ENCODE data around the gene TMEM233. TPM values are rescaled to one million over a fixed set of nuclear protein-coding genes. Genes with fewer than 3 reads are reported as not detected.

TMEM233 gene
- polyA plus RNA-seq, 2 of the 4 experiments (the other 2 are of a cell fraction): not detected

GRCh38 chr12:119682639-119683252 lies 89.2 kb downstream of the TMEM233 start:
- H3K4me2 ChIP-seq: no peak overlapping the region
- H3K4me3 ChIP-seq: no peak overlapping the region
- peaks cover 14% of the 10 kb centered on the region; the same call in 1 of the 3 replicates for H3K4me1 ChIP-seq
- 98% methylated on average over 3 of the region's 3 CpGs for WGBS (ENCODE audit: missing lambda C conversion rate)
- no peak for TF ChIP-seq CTCF (IDR thresholded peaks at IDR 0.05)
- no peak for TF ChIP-seq POLR2AphosphoS2 (conservative IDR thresholded peaks at IDR 0.05; ENCODE audit: low read length)
- TF ChIP-seq ESRRA (IDR thresholded peaks at IDR 0.05; ENCODE audit: borderline replicate concordance, low read length): no peak
- TF ChIP-seq HDAC2 (IDR thresholded peaks at IDR 0.05): no peak
- no peak for TF ChIP-seq CHD4 (IDR thresholded peaks at IDR 0.05; ENCODE audit: borderline replicate concordance)
- no peak for TF ChIP-seq NPAS2 (CRISPR knock-in tag; IDR thresholded peaks at IDR 0.05; ENCODE audit: borderline replicate concordance)
- TF ChIP-seq HES2 (IDR thresholded peaks at IDR 0.05): no peak
- no peak for TF ChIP-seq FOSL2 (IDR thresholded peaks at IDR 0.05)
- TF ChIP-seq FOSL2 (CRISPR knock-in tag; IDR thresholded peaks at IDR 0.05): no peak
- no peak for TF ChIP-seq SMC3 (IDR thresholded peaks at IDR 0.05)
- TF ChIP-seq KDM1A (IDR thresholded peaks at IDR 0.05; ENCODE audit: low read depth): no peak
- no peak for TF ChIP-seq TFCP2L1 (CRISPR knock-in tag; IDR thresholded peaks at IDR 0.05)
- TF ChIP-seq SREBF2 (IDR thresholded peaks at IDR 0.05): no peak
- no peak for TF ChIP-seq EHMT2 (IDR thresholded peaks at IDR 0.05; ENCODE audit: low read depth)
- no peak for TF ChIP-seq ELK1 (IDR thresholded peaks at IDR 0.05; ENCODE audit: low read depth, low read length)
- TF ChIP-seq RFX5 (IDR thresholded peaks at IDR 0.05): no peak
- TF ChIP-seq ZSCAN20 (CRISPR knock-in tag; IDR thresholded peaks at IDR 0.05): no peak
- TF ChIP-seq FOSB (CRISPR knock-in tag; IDR thresholded peaks at IDR 0.05): no peak
- no peak for TF ChIP-seq MAX (IDR thresholded peaks at IDR 0.05)
- no peak for TF ChIP-seq JUNB (IDR thresholded peaks at IDR 0.05)
- H3K9me3 ChIP-seq: no peaks in the 10 kb centered on the region
- ATAC-seq: 0 out of 6 replicates have a peak, but pooled peaks of 1 of the 2 experiments have one; percentile 7
- no peak for FAIRE-seq
- POLR2A ChIA-PET: interaction anchor here (0.7 kb wide), 1 partner anchor 18 kb away, joined by 3 read pairs; no protein-coding TSS in a partner anchor
- CTCF ChIA-PET: interaction anchor here (1.1 to 2.3 kb wide), 3 partner anchors 13 to 17 kb away, joined by 3 to 11 read pairs (median 6); partner anchors contain the start of gene PRKAB1
- no peak overlapping the region for H3K27ac ChIP-seq
- DNase-seq (ENCODE audit: low read depth in 1 of 2, low spot score in 1 of 2): no peak

- ChIA-PET POLR2A (no interaction called here), CTCF (interaction anchor here (0.6 to 1.1 kb wide), 2 partner anchors 10 to 16 kb away, joined by 3 read pairs; no protein-coding TSS in a partner anchor)
- 91% methylated on average over 6 of the region's 6 CpGs for WGBS (ENCODE audit: missing lambda C conversion rate)
- ATAC-seq (no peak), DNase-seq (ENCODE audit: low read depth in 1 of 2, low spot score in 1 of 2) (no peak), FAIRE-seq (no peak)
- peaks cover 14% of the 10 kb centered on the region; the same call in 1 of the 3 replicates for H3K4me1 ChIP-seq
- H3K4me3 ChIP-seq: no peak overlapping the region
- no peak overlapping the region for H3K27ac ChIP-seq
- H3K4me2 ChIP-seq: no peak overlapping the region
- H3K9me3 ChIP-seq: no peaks in the 10 kb centered on the region
- TF ChIP-seq CHD4 (IDR thresholded peaks at IDR 0.05; ENCODE audit: borderline replicate concordance): no peak
- TF ChIP-seq NFE2L2 (conservative IDR thresholded peaks at IDR 0.05; ENCODE audit: low read length): no peak
- TF ChIP-seq PHF8 (IDR thresholded peaks at IDR 0.05; ENCODE audit: borderline replicate concordance, low read depth): no peak
- no peak for TF ChIP-seq EHF (CRISPR knock-in tag; IDR thresholded peaks at IDR 0.05)
- no peak for TF ChIP-seq RNF2 (IDR thresholded peaks at IDR 0.05; ENCODE audit: borderline replicate concordance, low read depth)
- TF ChIP-seq POLR2AphosphoS2 (conservative IDR thresholded peaks at IDR 0.05; ENCODE audit: low read length): no peak
- no peak for TF ChIP-seq RARB (CRISPR knock-in tag; IDR thresholded peaks at IDR 0.05)
- TF ChIP-seq RCOR1 (IDR thresholded peaks at IDR 0.05; ENCODE audit: low read depth, low read length): no peak
- no peak for TF ChIP-seq ELK1 (IDR thresholded peaks at IDR 0.05; ENCODE audit: low read depth, low read length)
- no peak for TF ChIP-seq REST (IDR thresholded peaks at IDR 0.05)
- TF ChIP-seq USF2 (IDR thresholded peaks at IDR 0.05): no peak
- TF ChIP-seq MYC (IDR thresholded peaks at IDR 0.05; ENCODE audit: borderline replicate concordance, low read length): no peak
Observed at GRCh38 chr12:119683413-119683812, 89.8 kb downstream of the TMEM233 start.

Measured in A549 (cell line).